Caco-2 (cell line): ENCODE results near the gene TLK1. TPM values are rescaled to one million over a fixed set of nuclear protein-coding genes. Genes with fewer than 3 reads are reported as not detected.

Experiments used
- BruUV-seq: library from RNA; stranded (reverse); fragments of 400-500 nt; replicated peaks from 2 replicates; lab custom pipeline; 2021; lab: Mats Ljungman, UMichigan
- CTCF ChIA-PET: fragments of 300-600 bp; sonication (Branson Sonifier 250); formaldehyde crosslinking; loops from one replicate; lab custom pipeline; 2022; ENCODE audit warnings: antibody characterized with exemption; lab: Charles Lee
- POLR2A ChIA-PET: fragments of 300-600 bp; sonication (Branson Sonifier 250); formaldehyde crosslinking; loops from one replicate; lab custom pipeline; 2022; ENCODE audit warnings: antibody characterized with exemption; lab: Charles Lee
- DNase-seq, 2 experiments: peaks; one replicate each; pipeline versions ENCODE4 v3.0.0 to v3.0.0-alpha.2; 2020 to 2022
- H3K27me3 ChIP-seq: replicated peaks from 2 replicates; pipeline ENCODE4 v1.6.0; 2011; ENCODE audit warnings: low read length; ENCODE audit not compliant: control insufficient read depth, insufficient read depth
- H3K36me3 ChIP-seq: 2 replicates; pipeline ENCODE4 v1.5.1; 2011; ENCODE audit warnings: low read length; ENCODE audit not compliant: control insufficient read depth, insufficient read depth
- H3K4me1 ChIP-seq: fragments of 250-450 bp; sonication (Bioruptor Pico); 2 replicates; pipeline ENCODE4 v1.5.1; 2020; ENCODE audit warnings: mild to moderate bottlenecking
- H3K4me3 ChIP-seq: 2 replicates; pipeline ENCODE4 v1.5.1; 2011; ENCODE audit warnings: low read depth, mild to moderate bottlenecking, control low read depth, low read length
- H3K9me3 ChIP-seq: fragments of 250-450 bp; sonication (Bioruptor Pico); 2 replicates; pipeline ENCODE4 v1.5.1; 2020; ENCODE audit warnings: mild to moderate bottlenecking, moderate library complexity
- H3K27ac Mint-ChIP-seq: one replicate; pipeline ENCODE4 v1.8.0; 2022; ENCODE audit warnings: mixed read lengths; ENCODE audit not compliant: unreplicated experiment
- H3K27me3 Mint-ChIP-seq: one replicate; pipeline ENCODE4 v1.8.0; 2022; ENCODE audit warnings: mixed read lengths; ENCODE audit not compliant: insufficient read depth, unreplicated experiment
- H3K36me3 Mint-ChIP-seq: one replicate; pipeline ENCODE4 v1.8.0; 2022; ENCODE audit warnings: mild to moderate bottlenecking, mixed read lengths; ENCODE audit not compliant: insufficient read depth, unreplicated experiment
- H3K4me1 Mint-ChIP-seq: one replicate; pipeline ENCODE4 v1.8.0; 2022; ENCODE audit warnings: low read depth, mixed read lengths; ENCODE audit not compliant: unreplicated experiment
- H3K4me3 Mint-ChIP-seq: one replicate; pipeline ENCODE4 v1.8.0; 2022; ENCODE audit warnings: mild to moderate bottlenecking, moderate library complexity, mixed read lengths; ENCODE audit not compliant: unreplicated experiment
- H3K9me3 Mint-ChIP-seq: one replicate; pipeline ENCODE4 v1.8.0; 2022; ENCODE audit warnings: mixed read lengths; ENCODE audit not compliant: unreplicated experiment
- CTCF ChIP-seq, 2 experiments: fragments of 200-600 bp in 1 of 2; IDR thresholded peaks; 1 replicate in 1 of 2; 2 replicates in 1 of 2; pipeline versions ENCODE4 v1.5.1 to v1.8.0; 2011 to 2022; ENCODE audit warnings: antibody characterized with exemption in 1 of 2, control low read depth in 1 of 2, inconsistent platforms in 1 of 2, low read depth in 1 of 2, low read length in 1 of 2, mild to moderate bottlenecking in 1 of 2, moderate library complexity in 1 of 2; ENCODE audit not compliant: insufficient read depth in 1 of 2, severe bottlenecking in 1 of 2, unreplicated experiment in 1 of 2
- intact Hi-C: fragments of 100-400 bp; cut with micrococcal nuclease; formaldehyde crosslinking; loops from one replicate; pipeline ENCODE4 v1.10.0; 2022; ENCODE audit not compliant: unreplicated experiment
- total RNA-seq: library from RNA; stranded (reverse); gene quantifications from 2 replicates; pipeline ENCODE4 v1.2.3, GENCODE V29; 2022

TLK1 gene
- total RNA-seq, 1 experiment from 2014 or later: 85.1 TPM

- no peak for TF ChIP-seq CTCF (IDR thresholded peaks at IDR 0.05; ENCODE audit: insufficient read depth in 1 of 2, low read depth in 1 of 2, low read length in 1 of 2, severe bottlenecking in 1 of 2, unreplicated experiment in 1 of 2)
- Histone ChIP-seq H3K4me1 (no peaks in the 10 kb centered on the region), H3K4me3 (no peak overlapping the region), H3K27me3 (no peaks in the 10 kb centered on the region), H3K36me3 (no peaks in the 10 kb centered on the region), H3K9me3 (no peaks in the 10 kb centered on the region)
- no TSS peak for BruUV-seq
- Mint-ChIP-seq H3K27ac (no peak overlapping the region), H3K36me3 (peaks cover 19% of the 10 kb centered on the region), H3K9me3 (no peaks in the 10 kb centered on the region), H3K4me1 (no peaks in the 10 kb centered on the region), H3K4me3 (no peak overlapping the region), H3K27me3 (no peaks in the 10 kb centered on the region)
- CTCF ChIA-PET: no interaction called here
- POLR2A ChIA-PET: no interaction called here
- no peak for DNase-seq
- intact Hi-C loops: no loop called here
These were observed 104.4 kb downstream of the TLK1 start for GRCh38 chr2:171056307-171056706.

- no TSS peak for BruUV-seq
- no peaks in the 10 kb centered on the region for H3K27me3 Mint-ChIP-seq
- no peak for DNase-seq
- H3K27ac Mint-ChIP-seq: no peak overlapping the region
- POLR2A ChIA-PET: no interaction called here
- H3K27me3 ChIP-seq: no peaks in the 10 kb centered on the region
- CTCF ChIA-PET: no interaction called here
- no peaks in the 10 kb centered on the region for H3K4me1 Mint-ChIP-seq
- H3K36me3 Mint-ChIP-seq: peaks cover 26% of the 10 kb centered on the region
- TF ChIP-seq CTCF (IDR thresholded peaks at IDR 0.05; ENCODE audit: insufficient read depth in 1 of 2, low read depth in 1 of 2, low read length in 1 of 2, severe bottlenecking in 1 of 2, unreplicated experiment in 1 of 2): no peak
- H3K4me1 ChIP-seq: no peaks in the 10 kb centered on the region
- no peaks in the 10 kb centered on the region for H3K36me3 ChIP-seq
- no peaks in the 10 kb centered on the region for H3K9me3 ChIP-seq
- no peak overlapping the region for H3K4me3 Mint-ChIP-seq
- no peaks in the 10 kb centered on the region for H3K9me3 Mint-ChIP-seq
- no peak overlapping the region for H3K4me3 ChIP-seq
- intact Hi-C loops: no loop called here
These were observed 111.0 kb downstream of the TLK1 start for GRCh38 chr2:171049691-171050090.

- intact Hi-C loops: no loop called here
- Mint-ChIP-seq H3K27me3 (no peaks in the 10 kb centered on the region), H3K9me3 (no peaks in the 10 kb centered on the region), H3K36me3 (peaks cover 32% of the 10 kb centered on the region), H3K4me1 (no peaks in the 10 kb centered on the region), H3K4me3 (no peak overlapping the region), H3K27ac (no peak overlapping the region)
- H3K27me3 ChIP-seq: no peaks in the 10 kb centered on the region
- H3K4me1 ChIP-seq: no peaks in the 10 kb centered on the region
- CTCF ChIA-PET: no interaction called here
- no peak for TF ChIP-seq CTCF (IDR thresholded peaks at IDR 0.05; ENCODE audit: insufficient read depth in 1 of 2, low read depth in 1 of 2, low read length in 1 of 2, severe bottlenecking in 1 of 2, unreplicated experiment in 1 of 2)
- no TSS peak for BruUV-seq
- DNase-seq: no peak
- POLR2A ChIA-PET: no interaction called here
- H3K4me3 ChIP-seq: no peak overlapping the region
- no peaks in the 10 kb centered on the region for H3K36me3 ChIP-seq
- H3K9me3 ChIP-seq: no peaks in the 10 kb centered on the region
These were observed 114.6 kb downstream of the TLK1 start for GRCh38 chr2:171046048-171046560.
